T-cell (primary cell): Measurements from ENCODE around the gene RSF1. TPM values are rescaled to one million over a fixed set of nuclear protein-coding genes. Genes with fewer than 3 reads are reported as not detected.
A peak's percentile ranks its signal among the peaks of the same experiment; 100 is the strongest.
"Not testable (repeated sequence)": the region's sequence is repeated elsewhere in the genome, so short reads cannot be mapped to it uniquely, and the experiment has no call there.

ENCODE experiments used
- ATAC-seq, 4 experiments: fragments of 200-7000 bp in 3 of 4; fragments of 150-1000 bp in 1 of 4; cut with Tn5 transposase; replicated peaks in 1 of 4; 1 replicate in 3 of 4; 2 replicates in 1 of 4; pipeline ENCODE4 v1.10.0; 2021; ENCODE audit warnings: moderate library complexity in 3 of 4, mild to moderate bottlenecking in 2 of 4, moderate number of reproducible peaks in 1 of 4
- CTCF ChIA-PET, 2 donors: fragments of 300-600 bp; sonication (Branson Sonifier 250); formaldehyde crosslinking; loops; one replicate each; lab custom pipeline; 2022; ENCODE audit warnings: antibody characterized with exemption in 2 of 2; lab: Charles Lee
- POLR2A ChIA-PET, 2 donors: fragments of 300-600 bp; sonication (Branson Sonifier 250); formaldehyde crosslinking; loops; one replicate each; lab custom pipeline; 2022; ENCODE audit warnings: antibody characterized with exemption in 2 of 2; lab: Charles Lee
- DNase-seq, 35 experiments: peaks; one replicate each; pipeline versions ENCODE4 v3.0.0 to v3.0.0-alpha.2; 2013 to 2023
- H3K27ac ChIP-seq: one replicate; pipeline ENCODE4 v1.5.1; 2013; ENCODE audit warnings: low read length
- H3K27me3 ChIP-seq, 2 experiments: replicated peaks in 1 of 2; 1 replicate in 1 of 2; 2 replicates in 1 of 2; pipeline versions ENCODE4 v1.6.1 to v1.7.0; 2013; ENCODE audit warnings: low read length in 1 of 2, mixed read lengths in 1 of 2; ENCODE audit not compliant: control insufficient read depth in 2 of 2, insufficient read depth in 2 of 2; ENCODE audit errors: extremely low read depth in 1 of 2
- H3K36me3 ChIP-seq, 2 donors: 1 replicate in 1 of 2; 2 replicates in 1 of 2; pipeline versions ENCODE4 v1.6.1 to v1.7.0; 2013; ENCODE audit warnings: low read length in 1 of 2; ENCODE audit not compliant: control insufficient read depth in 2 of 2, insufficient read depth in 1 of 2; ENCODE audit errors: extremely low read depth in 1 of 2
- H3K4me1 ChIP-seq, 2 experiments: 1 replicate in 1 of 2; 2 replicates in 1 of 2; pipeline versions ENCODE4 v1.6.1 to v1.7.0; 2013; ENCODE audit warnings: low read length in 2 of 2, mixed read lengths in 1 of 2; ENCODE audit not compliant: insufficient read depth in 2 of 2, control insufficient read depth in 1 of 2; ENCODE audit errors: extremely low read depth in 1 of 2
- H3K4me3 ChIP-seq, 2 donors: 1 replicate in 1 of 2; 2 replicates in 1 of 2; pipeline versions ENCODE4 v1.5.1 to v1.7.0; 2013; ENCODE audit warnings: mild to moderate bottlenecking in 2 of 2, low read length in 1 of 2, moderate library complexity in 1 of 2; ENCODE audit not compliant: control insufficient read depth in 1 of 2; ENCODE audit errors: extremely low read depth in 1 of 2
- H3K9me3 ChIP-seq: 2 replicates; pipeline ENCODE4 v1.7.0; 2013
- H3K27ac Mint-ChIP-seq, 2 donors: one replicate each; pipeline ENCODE4 v1.8.0; 2020 to 2021; ENCODE audit warnings: mild to moderate bottlenecking in 2 of 2, mixed read lengths in 2 of 2
- H3K27me3 Mint-ChIP-seq, 2 donors: one replicate each; pipeline ENCODE4 v1.8.0; 2021 to 2022; ENCODE audit warnings: mixed read lengths in 2 of 2
- H3K36me3 Mint-ChIP-seq: one replicate; pipeline ENCODE4 v1.8.0; 2021; ENCODE audit warnings: mixed read lengths
- H3K4me1 Mint-ChIP-seq, 3 donors: one replicate each; pipeline ENCODE4 v1.8.0; 2020 to 2022; ENCODE audit warnings: mixed read lengths in 3 of 3, mild to moderate bottlenecking in 1 of 3
- H3K4me3 Mint-ChIP-seq, 3 donors: one replicate each; pipeline ENCODE4 v1.8.0; 2020 to 2022; ENCODE audit warnings: mild to moderate bottlenecking in 3 of 3, mixed read lengths in 3 of 3, moderate library complexity in 3 of 3
- H3K9me3 Mint-ChIP-seq, 3 donors: one replicate each; pipeline ENCODE4 v1.8.0; 2020 to 2022; ENCODE audit warnings: mixed read lengths in 3 of 3
- WGBS: methylation state at CpG from one replicate; pipeline ENCODE4 v1.1.5; 2013; ENCODE audit warnings: missing lambda C conversion rate; ENCODE audit not compliant: insufficient coverage; 5-methylcytosine and 5-hydroxymethylcytosine counted together
- total RNA-seq, 35 experiments: library from RNA in 6 of 35; stranded (reverse) in 6 of 35; fragments of 120-200 nt in 1 of 35; gene quantifications; one replicate each; pipeline versions ENCODE4 v1.2.1 to v1.2.4 and lab custom pipeline; 2013 to 2026

The RSF1 gene
- total RNA-seq, 5 donors from 2014 or later (not counting 1 experiment from before 2014, with no cell fraction given): 81.5 to 96.8 (median 91.2) TPM

DNA sequence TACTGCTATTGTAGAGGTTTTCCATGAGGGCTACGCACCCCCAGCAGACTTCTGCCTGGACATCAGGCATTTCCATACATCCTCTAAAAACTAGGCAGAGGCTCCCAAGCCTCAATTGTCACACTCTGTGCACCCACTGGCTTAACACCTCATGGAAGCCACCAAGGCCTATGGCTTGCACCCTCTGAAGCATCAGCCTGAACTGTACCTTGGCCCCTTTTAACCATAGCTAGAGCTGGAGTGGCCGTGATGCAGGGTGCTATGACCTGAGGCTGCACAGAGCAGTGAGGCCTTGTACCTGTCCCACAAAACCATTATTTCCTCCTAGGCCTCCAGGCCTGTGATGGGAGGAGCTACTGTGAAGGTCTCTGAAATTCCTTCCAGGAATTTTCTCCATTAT lies 34.3 kb upstream of the RSF1 start:
- H3K36me3 ChIP-seq: peaks cover 0 to 9% of the 10 kb centered on the region in 2 donors
- Mint-ChIP-seq H3K4me1 (no peaks in the 10 kb centered on the region), H3K36me3 (peaks cover 52% of the 10 kb centered on the region), H3K9me3 (peaks cover 0 to 12% (median 5%) of the 10 kb centered on the region in 3 donors), H3K4me3 (no peak overlapping the region), H3K27me3 (no peaks in the 10 kb centered on the region), H3K27ac (no peak overlapping the region)
- no peaks in the 10 kb centered on the region for H3K27me3 ChIP-seq
- POLR2A ChIA-PET: no interaction called here
- ATAC-seq (no peak), DNase-seq (no peak)
- no peak overlapping the region for H3K27ac ChIP-seq
- WGBS: 100% methylated on average over 1 of the region's 2 CpGs
- H3K4me1 ChIP-seq: no peaks in the 10 kb centered on the region
- H3K9me3 ChIP-seq: no peaks in the 10 kb centered on the region
- peak overlapping the region in 1 of 2 donors; percentile 32 for H3K4me3 ChIP-seq
- CTCF ChIA-PET: interaction anchor here in 1 of 2 donors (0.6 kb wide), 1 partner anchor 16 kb away, joined by 3 read pairs; no protein-coding TSS in a partner anchor

DNA sequence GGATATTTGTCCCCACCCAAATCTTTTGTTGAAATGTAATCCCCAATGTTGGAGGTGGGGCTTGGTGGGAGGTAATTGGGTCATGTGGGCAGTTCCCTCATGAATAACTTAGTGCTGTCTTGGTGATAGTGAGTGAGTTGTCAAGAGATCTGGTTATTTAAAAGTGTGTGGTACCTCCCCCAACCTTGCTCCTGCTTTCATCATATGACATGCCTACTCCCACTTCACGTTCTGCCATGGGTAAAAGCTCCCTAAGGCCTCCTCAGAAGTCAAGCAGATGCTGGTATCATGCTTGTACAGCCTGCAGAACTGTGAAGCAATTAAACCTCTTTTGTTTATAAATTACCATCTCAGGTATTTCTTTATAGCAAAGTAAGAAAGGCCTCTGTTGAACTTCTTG lies 31.0 kb upstream of the RSF1 start:
- Mint-ChIP-seq H3K4me3 (no peak overlapping the region), H3K27ac (no peak overlapping the region), H3K27me3 (no peaks in the 10 kb centered on the region), H3K4me1 (no peaks in the 10 kb centered on the region), H3K9me3 (peaks cover 0 to 11% (median 5%) of the 10 kb centered on the region in 3 donors), H3K36me3 (peaks cover 60% of the 10 kb centered on the region)
- H3K36me3 ChIP-seq: peaks cover 0 to 9% of the 10 kb centered on the region in 2 donors
- 0% methylated on average over 1 of the region's 1 CpG for WGBS
- no peaks in the 10 kb centered on the region for H3K9me3 ChIP-seq
- DNase-seq (no peak), ATAC-seq (no peak)
- no peaks in the 10 kb centered on the region for H3K27me3 ChIP-seq
- CTCF ChIA-PET: no interaction called here
- H3K27ac ChIP-seq: no peak overlapping the region
- no peaks in the 10 kb centered on the region for H3K4me1 ChIP-seq
- no peak overlapping the region for H3K4me3 ChIP-seq
- POLR2A ChIA-PET: no interaction called here

DNA sequence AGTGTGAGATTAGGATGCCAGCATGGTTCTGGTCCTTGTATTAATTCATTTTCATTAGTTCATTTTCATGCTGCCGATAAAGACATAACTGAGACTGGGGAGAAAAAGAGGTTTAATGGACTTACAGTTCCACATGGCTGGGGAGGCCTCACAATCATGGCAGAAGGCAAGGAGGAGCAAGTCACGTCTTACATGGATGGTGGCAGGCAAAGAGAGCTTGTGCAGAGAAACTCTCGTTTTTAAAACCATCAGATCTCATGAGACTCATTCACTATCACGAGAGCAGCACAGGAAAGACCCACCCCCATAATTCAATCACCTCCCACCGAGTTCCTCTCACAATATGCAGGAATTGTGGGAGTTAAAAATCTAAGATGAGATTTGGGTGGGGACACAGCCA lies 23.2 kb upstream of the RSF1 start:
- CTCF ChIA-PET, H3K4me1 Mint-ChIP-seq, ATAC-seq, POLR2A ChIA-PET, H3K4me3 ChIP-seq, H3K4me3 Mint-ChIP-seq, H3K27me3 Mint-ChIP-seq, H3K4me1 ChIP-seq, DNase-seq, H3K27me3 ChIP-seq, H3K9me3 ChIP-seq, H3K27ac Mint-ChIP-seq, H3K27ac ChIP-seq, H3K36me3 ChIP-seq: not testable (repeated sequence)
- Mint-ChIP-seq H3K36me3 (peaks cover 63% of the 10 kb centered on the region), H3K9me3 (peaks cover 9 to 13% (median 12%) of the 10 kb centered on the region in 3 donors)
- 100% methylated on average over 1 of the region's 5 CpGs for WGBS

DNA sequence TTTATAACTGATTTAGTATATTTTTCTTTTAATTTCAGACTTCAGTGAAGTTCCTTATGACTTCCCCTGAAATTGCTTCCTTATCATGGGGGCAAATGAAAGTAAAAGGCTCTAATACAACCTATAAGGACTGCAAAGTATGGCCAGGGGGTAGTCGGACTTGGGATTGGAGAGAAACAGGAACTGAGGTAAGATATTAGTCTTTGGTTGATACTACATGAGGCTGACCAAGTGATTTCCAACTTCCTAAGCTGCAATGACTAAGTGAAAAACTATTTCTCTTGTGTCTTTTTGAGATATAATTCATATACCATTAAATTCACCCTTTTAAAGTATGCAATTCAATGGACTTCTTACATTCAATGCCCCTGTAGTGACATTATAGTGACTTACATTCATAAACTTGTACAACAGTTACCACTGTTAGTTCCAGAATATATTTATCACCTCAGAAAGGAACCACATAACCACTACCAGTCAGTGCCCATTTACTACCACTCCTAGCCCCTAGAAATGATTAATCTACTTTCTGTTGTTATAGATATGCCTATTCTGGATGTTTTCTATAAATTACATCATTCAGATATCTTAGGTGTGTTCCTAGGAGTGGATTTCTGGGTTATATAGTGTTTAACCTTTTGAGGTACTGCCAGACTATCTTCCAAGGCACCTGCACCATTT lies 22.1 kb upstream of the RSF1 start:
- Histone ChIP-seq H3K36me3 (no peaks in the 10 kb centered on the region), H3K9me3 (peaks cover 3% of the 10 kb centered on the region), H3K27me3 (no peaks in the 10 kb centered on the region), H3K27ac (no peak overlapping the region), H3K4me1 (no peaks in the 10 kb centered on the region), H3K4me3 (no peak overlapping the region)
- WGBS: no CpG with 5 or more reads among the region's 1 CpG
- H3K27me3 Mint-ChIP-seq: no peaks in the 10 kb centered on the region
- ATAC-seq (no peak), DNase-seq (no peak)
- ChIA-PET CTCF (no interaction called here), POLR2A (no interaction called here)
- H3K27ac Mint-ChIP-seq: no peak overlapping the region
- H3K4me1 Mint-ChIP-seq: no peaks in the 10 kb centered on the region
- H3K9me3 Mint-ChIP-seq: peaks cover 9 to 13% (median 12%) of the 10 kb centered on the region in 3 donors
- no peak overlapping the region for H3K4me3 Mint-ChIP-seq
- H3K36me3 Mint-ChIP-seq: peaks cover 60% of the 10 kb centered on the region

DNA sequence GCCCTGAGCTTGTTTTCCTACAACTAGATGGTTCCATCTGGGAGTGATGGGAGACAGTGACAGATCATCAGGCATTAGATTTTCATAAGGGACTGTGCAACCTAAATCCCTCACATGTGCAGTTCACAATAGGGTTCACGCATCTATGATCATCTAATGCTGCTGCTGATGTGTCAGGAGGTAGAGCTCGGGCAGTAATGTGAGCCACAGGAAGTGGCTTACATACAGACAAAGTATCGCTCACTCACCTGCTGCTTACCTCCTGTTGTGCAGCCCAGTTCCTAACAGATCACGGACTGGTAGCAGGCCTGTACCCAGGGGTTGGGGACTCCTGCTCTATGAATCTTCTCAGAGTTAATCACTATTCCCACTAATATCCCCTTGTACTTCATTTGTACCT lies 12.8 kb upstream of the RSF1 start:
- POLR2A ChIA-PET: no interaction called here
- no peak overlapping the region for H3K4me3 Mint-ChIP-seq

DNA sequence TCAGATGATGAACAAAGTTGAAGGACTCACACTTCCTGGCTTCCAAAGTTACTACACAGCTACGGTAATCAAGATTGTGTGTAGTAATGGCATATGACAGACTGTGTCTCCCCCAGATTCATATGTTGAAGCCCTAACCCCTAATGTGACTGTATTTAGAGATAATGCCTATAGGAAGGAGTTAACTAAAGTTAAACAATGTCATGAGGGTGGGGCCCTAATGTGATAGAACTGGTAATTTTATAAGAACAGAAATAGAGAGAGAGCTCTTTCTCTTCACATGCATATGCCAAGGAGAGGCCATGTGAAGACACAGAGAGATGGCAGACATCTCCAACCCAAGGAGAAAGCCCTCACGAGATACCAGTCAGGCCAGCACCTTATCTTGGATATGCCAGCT lies 8.4 kb upstream of the RSF1 start:
- H3K9me3 Mint-ChIP-seq: no peaks in the 10 kb centered on the region
- H3K27me3 ChIP-seq: no peaks in the 10 kb centered on the region
- no peak for DNase-seq
- H3K9me3 ChIP-seq: no peaks in the 10 kb centered on the region
- no peak overlapping the region for H3K4me3 ChIP-seq
- POLR2A ChIA-PET: no interaction called here
- no CpG with 5 or more reads among the region's 2 CpGs for WGBS
- CTCF ChIA-PET: no interaction called here
- peaks cover 5% of the 10 kb centered on the region for H3K36me3 Mint-ChIP-seq
- ATAC-seq: no peak
- no peaks in the 10 kb centered on the region for H3K27me3 Mint-ChIP-seq
- H3K4me3 Mint-ChIP-seq: no peak overlapping the region
- H3K36me3 ChIP-seq: no peaks in the 10 kb centered on the region
- H3K4me1 ChIP-seq: no peaks in the 10 kb centered on the region
- peaks cover 0 to 6% (median 0%) of the 10 kb centered on the region in 3 donors for H3K4me1 Mint-ChIP-seq
- H3K27ac ChIP-seq: no peak overlapping the region
- no peak overlapping the region for H3K27ac Mint-ChIP-seq

More for the DNA sequence above, 12.8 kb upstream of the RSF1 start:
- peak in 1 of 4 experiments; percentile 53 for ATAC-seq
- Histone ChIP-seq H3K27me3 (no peaks in the 10 kb centered on the region), H3K4me3 (no peak overlapping the region), H3K36me3 (peaks cover 0 to 2% of the 10 kb centered on the region in 2 donors), H3K4me1 (no peaks in the 10 kb centered on the region), H3K9me3 (no peaks in the 10 kb centered on the region), H3K27ac (no peak overlapping the region)
- CTCF ChIA-PET: no interaction called here
- H3K36me3 Mint-ChIP-seq: peaks cover 5% of the 10 kb centered on the region
- no peak overlapping the region for H3K27ac Mint-ChIP-seq
- 59% methylated on average over 3 of the region's 4 CpGs for WGBS
- H3K9me3 Mint-ChIP-seq: no peaks in the 10 kb centered on the region
- H3K4me1 Mint-ChIP-seq: peaks cover 0 to 6% (median 0%) of the 10 kb centered on the region in 3 donors
- H3K27me3 Mint-ChIP-seq: no peaks in the 10 kb centered on the region
- no peak for DNase-seq
